H7 (cell line): ENCODE measurements around the gene PATE3. TPM values are rescaled to one million over a fixed set of nuclear protein-coding genes. Genes with fewer than 3 reads are reported as not detected.

Source experiments
- DNase-seq: peaks from one replicate; pipeline ENCODE4 v3.0.0; 2012
- H3K27me3 ChIP-seq: 2 replicates; pipeline ENCODE4 v1.6.0; 2011; ENCODE audit warnings: mild to moderate bottlenecking, low read length; ENCODE audit not compliant: control insufficient read depth, insufficient read depth
- H3K36me3 ChIP-seq: replicated peaks from 2 replicates; pipeline ENCODE4 v1.5.1; 2011; ENCODE audit warnings: low read length; ENCODE audit not compliant: control insufficient read depth, insufficient read depth
- H3K4me3 ChIP-seq: 2 replicates; pipeline ENCODE4 v1.5.1; 2011; ENCODE audit warnings: low read depth, mild to moderate bottlenecking, control low read depth, low read length, moderate library complexity; ENCODE audit not compliant: insufficient read depth
- total RNA-seq: library from RNA; depleted of rRNA; stranded (reverse); fragments of >200 nt; shearing (Covaris generic); gene quantifications from 2 replicates; pipeline ENCODE4 v1.2.3, GENCODE V29; 2014; rRNA removed

PATE3 gene
- total RNA-seq, 1 experiment from 2014 or later = not detected

DNA sequence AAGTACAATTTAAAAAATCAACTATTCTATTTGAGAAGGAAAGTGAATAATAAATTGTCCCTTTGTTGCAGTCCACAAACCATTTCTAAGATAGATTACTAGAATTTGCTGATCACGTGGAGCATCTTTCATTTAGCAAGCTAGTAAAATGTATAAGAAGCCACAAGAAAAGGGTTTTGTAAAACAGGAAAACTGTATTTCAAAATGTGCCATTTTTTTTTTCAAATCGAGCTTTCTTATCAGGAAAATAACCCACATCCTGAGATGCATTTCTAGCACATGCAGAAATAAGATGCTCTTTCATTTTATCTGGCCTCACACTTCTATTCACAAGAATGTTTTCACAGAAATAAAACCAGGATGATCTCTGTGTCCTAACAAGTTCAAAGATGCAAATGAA lies 3.2 kb upstream of the PATE3 start:
- no peak for DNase-seq
- Histone ChIP-seq H3K4me3 (no peak overlapping the region), H3K36me3 (no peaks in the 10 kb centered on the region), H3K27me3 (no peaks in the 10 kb centered on the region)

DNA sequence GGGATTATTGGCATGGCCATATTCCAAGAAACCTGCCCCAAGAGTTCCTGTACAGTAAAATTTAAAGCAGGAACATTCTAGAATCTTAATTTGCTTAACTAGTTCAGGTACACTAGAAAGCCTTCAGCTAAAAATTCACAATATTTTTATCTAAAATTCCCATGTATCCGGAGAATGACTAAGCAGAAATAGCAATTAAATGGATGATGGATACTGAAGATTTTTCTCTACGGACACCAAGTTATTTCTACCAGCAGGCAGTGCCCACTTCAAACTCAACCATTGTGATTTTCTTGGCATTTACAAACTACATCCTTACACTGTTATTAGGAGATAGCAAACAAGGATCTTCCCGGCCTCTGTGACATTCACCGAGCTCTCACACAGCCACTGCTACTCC lies 2.9 kb downstream of the PATE3 start:
- Histone ChIP-seq H3K36me3 (no peaks in the 10 kb centered on the region), H3K27me3 (no peaks in the 10 kb centered on the region), H3K4me3 (no peak overlapping the region)
- no peak for DNase-seq

- DNase-seq = peak; percentile 9
- no peaks in the 10 kb centered on the region for H3K36me3 ChIP-seq
Measured at GRCh38 chr11:125797641-125798040, 9.7 kb downstream of the PATE3 start.

DNA sequence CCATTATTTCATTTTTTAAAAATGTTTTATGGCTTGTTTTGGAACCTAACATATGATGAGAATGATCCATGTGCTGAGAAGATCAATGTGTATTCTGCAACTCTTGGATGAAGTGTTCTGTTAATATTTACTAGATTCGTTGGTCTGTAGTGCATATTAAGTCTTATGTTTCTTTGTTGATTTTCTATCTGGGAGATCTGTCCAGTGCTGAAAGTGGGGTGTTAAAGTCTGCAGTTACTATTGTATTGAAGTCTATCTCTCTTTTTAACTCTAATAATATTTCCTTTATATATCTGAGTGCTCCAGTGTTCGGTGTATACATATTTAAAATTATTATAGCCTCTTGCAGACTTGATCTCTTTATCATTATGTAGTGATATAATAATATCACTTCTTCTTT lies 11.9 kb downstream of the PATE3 start:
- no peak overlapping the region for H3K4me3 ChIP-seq
- no peaks in the 10 kb centered on the region for H3K36me3 ChIP-seq
- H3K27me3 ChIP-seq = no peaks in the 10 kb centered on the region
- no peak for DNase-seq

More at GRCh38 chr11:125797641-125798040, 9.7 kb downstream of the PATE3 start:
- Histone ChIP-seq H3K27me3 (no peaks in the 10 kb centered on the region), H3K4me3 (no peak overlapping the region)

- no peaks in the 10 kb centered on the region for H3K27me3 ChIP-seq
- no peak overlapping the region for H3K4me3 ChIP-seq
- H3K36me3 ChIP-seq = no peaks in the 10 kb centered on the region
- no peak for DNase-seq
Measured at GRCh38 chr11:125802387-125802786, 14.5 kb downstream of the PATE3 start.

DNA sequence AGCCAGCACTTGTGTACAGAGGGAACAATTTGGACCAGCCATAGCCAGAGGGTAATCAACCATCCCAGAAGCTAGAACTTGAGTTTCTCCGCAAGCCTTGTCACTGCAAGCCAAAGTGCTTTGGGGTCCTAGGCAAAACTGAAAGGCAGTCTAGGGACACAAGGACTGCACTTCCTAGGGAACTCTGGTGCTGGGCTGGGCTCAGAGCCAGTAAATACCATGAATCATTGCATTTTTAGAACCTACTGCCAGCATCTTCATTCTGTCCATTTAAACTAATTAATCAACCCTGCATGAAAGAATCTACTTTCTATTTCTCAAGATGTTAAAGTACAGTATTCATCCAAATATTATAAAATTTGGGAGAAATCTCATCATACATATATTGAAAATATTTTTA lies 20.0 kb downstream of the PATE3 start:
- Histone ChIP-seq H3K27me3 (no peaks in the 10 kb centered on the region), H3K36me3 (no peaks in the 10 kb centered on the region), H3K4me3 (no peak overlapping the region)
- no peak for DNase-seq

DNA sequence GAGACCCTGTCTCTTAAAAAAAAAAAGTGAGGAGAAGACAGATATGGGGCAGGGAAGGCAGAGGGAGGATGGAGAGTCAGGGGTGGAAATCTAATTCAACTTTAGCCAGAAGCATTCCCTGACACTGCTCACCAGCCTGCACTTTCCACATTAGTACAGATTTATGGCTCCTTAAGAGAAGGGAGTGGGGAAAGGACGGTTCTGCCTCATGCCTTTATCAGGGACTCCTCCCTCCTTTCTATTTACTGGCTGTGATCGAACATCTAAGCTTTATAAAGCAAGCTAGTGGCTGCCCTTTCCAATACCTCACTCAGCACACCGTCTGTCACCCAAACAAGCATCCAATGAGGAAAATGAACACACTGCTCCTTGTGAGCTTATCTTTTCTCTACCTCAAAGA lies 45.1 kb downstream of the PATE3 start, which contains the start of gene PATE4:
Gene PATE4, plus strand, starts transcription at position 301 of the 400 bp plus-strand sequence. Its CDS starts 44 bp downstream, at position 345.
- DNase-seq = no peak
- H3K4me3 ChIP-seq = no peak within 1 kb of the TSS
- H3K27me3 ChIP-seq = no peaks in the 10 kb centered on the region; the same call in 1 of the 2 replicates
- no peaks in the 10 kb centered on the region for H3K36me3 ChIP-seq

- no peak overlapping the region for H3K4me3 ChIP-seq
- H3K36me3 ChIP-seq = no peaks in the 10 kb centered on the region
- DNase-seq = no peak
- no peaks in the 10 kb centered on the region; the same call in 1 of the 2 replicates for H3K27me3 ChIP-seq
Measured at GRCh38 chr11:125835748-125836147, 47.8 kb downstream of the PATE3 start.

Other genes starting within 250 kb of the PATE3 start
- gene EI24, start 218.7 kb upstream of the PATE3 start, total RNA-seq = 87.9 and 113 TPM in 2 replicates
- gene STT3A, start 195.3 kb upstream of the PATE3 start, total RNA-seq = 143 and 184 TPM in 2 replicates
- gene CHEK1, start 163.0 kb upstream of the PATE3 start, total RNA-seq = 85.7 and 112 TPM in 2 replicates
- not detected in 2 replicates for gene ACRV1, start 107.3 kb upstream of the PATE3 start, total RNA-seq
- gene PATE1, start 41.8 kb upstream of the PATE3 start, total RNA-seq = not detected in 2 replicates
- gene PATE2, start 9.3 kb upstream of the PATE3 start, total RNA-seq = not detected in 2 replicates
- not detected in 2 replicates for gene PATE4, start 45.2 kb downstream of the PATE3 start, total RNA-seq
- 7.9 and 11.5 TPM in 2 replicates for gene HYLS1, start 99.5 kb downstream of the PATE3 start, total RNA-seq
- 12.7 and 19.0 TPM in 2 replicates for gene PUS3, start 115.1 kb downstream of the PATE3 start, total RNA-seq
- gene DDX25, start 116.4 kb downstream of the PATE3 start, total RNA-seq = 6.7 and 8.5 TPM in 2 replicates
- not detected in 2 replicates for gene VSIG10L2, start 157.9 kb downstream of the PATE3 start, total RNA-seq